Choroid plexus epithelial cell (primary cell): ENCODE results near the gene CLDN18.

Experiments used
- DNase-seq: peaks from one replicate; pipeline ENCODE4 v3.0.0-alpha.2; 2010; ENCODE audit warnings: low read depth
- H3K4me3 ChIP-seq: 2 replicates; pipeline ENCODE4 v1.5.1; 2011; ENCODE audit warnings: low read depth, mild to moderate bottlenecking, control low read depth, low read length, moderate library complexity
- TF ChIP-seq, protein P1 (sequence below): conservative IDR thresholded peaks from 2 replicates; pipeline ENCODE4 v1.5.1; 2011; ENCODE audit warnings: low read depth, mild to moderate bottlenecking, control low read depth, inconsistent platforms, low read length, moderate library complexity

The CLDN18 gene

DNA sequence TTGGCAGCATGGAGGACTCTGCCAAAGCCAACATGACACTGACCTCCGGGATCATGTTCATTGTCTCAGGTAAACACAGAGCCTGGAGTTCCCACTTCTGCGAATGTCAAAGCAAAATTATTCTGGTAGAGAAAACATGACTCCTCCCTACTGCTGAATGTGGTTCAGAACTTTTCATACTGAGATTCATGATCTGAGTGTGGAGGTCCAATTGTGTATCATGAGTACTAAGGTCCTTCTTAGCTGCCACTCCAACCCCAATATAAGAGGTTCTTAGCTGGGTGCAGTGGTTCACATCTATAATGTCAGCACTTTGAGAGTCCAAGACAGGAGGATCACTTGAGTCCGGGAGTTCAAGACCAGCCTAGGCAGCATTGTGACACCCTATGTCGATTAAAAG lies 13.8 kb downstream of the CLDN18 start:
- TF ChIP-seq, protein P1, sequence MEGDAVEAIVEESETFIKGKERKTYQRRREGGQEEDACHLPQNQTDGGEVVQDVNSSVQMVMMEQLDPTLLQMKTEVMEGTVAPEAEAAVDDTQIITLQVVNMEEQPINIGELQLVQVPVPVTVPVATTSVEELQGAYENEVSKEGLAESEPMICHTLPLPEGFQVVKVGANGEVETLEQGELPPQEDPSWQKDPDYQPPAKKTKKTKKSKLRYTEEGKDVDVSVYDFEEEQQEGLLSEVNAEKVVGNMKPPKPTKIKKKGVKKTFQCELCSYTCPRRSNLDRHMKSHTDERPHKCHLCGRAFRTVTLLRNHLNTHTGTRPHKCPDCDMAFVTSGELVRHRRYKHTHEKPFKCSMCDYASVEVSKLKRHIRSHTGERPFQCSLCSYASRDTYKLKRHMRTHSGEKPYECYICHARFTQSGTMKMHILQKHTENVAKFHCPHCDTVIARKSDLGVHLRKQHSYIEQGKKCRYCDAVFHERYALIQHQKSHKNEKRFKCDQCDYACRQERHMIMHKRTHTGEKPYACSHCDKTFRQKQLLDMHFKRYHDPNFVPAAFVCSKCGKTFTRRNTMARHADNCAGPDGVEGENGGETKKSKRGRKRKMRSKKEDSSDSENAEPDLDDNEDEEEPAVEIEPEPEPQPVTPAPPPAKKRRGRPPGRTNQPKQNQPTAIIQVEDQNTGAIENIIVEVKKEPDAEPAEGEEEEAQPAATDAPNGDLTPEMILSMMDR, result no peak
- DNase-seq, result no peak
- no peak overlapping the region for H3K4me3 ChIP-seq

DNA sequence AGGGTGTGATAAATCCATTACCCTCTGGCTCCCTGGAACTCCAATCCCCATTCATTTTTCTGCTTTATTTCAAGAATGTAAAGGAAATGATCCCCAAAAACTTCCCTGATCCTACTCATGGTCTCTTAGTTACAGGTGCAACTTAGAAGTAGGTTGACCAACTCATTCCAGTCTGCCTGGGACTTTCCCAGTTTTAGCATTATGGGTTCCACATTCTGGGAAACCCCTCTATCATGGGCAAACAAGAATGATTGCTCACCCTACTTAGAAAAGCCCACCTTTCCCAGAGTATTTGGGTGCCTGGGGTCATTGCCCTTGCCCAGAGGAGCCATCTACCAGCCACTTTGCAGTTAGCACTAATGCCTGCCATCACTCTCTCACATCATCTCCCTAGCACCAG lies 15.6 kb downstream of the CLDN18 start:
- no peak overlapping the region for H3K4me3 ChIP-seq
- DNase-seq, result no peak
- TF ChIP-seq, protein P1, result no peak

DNA sequence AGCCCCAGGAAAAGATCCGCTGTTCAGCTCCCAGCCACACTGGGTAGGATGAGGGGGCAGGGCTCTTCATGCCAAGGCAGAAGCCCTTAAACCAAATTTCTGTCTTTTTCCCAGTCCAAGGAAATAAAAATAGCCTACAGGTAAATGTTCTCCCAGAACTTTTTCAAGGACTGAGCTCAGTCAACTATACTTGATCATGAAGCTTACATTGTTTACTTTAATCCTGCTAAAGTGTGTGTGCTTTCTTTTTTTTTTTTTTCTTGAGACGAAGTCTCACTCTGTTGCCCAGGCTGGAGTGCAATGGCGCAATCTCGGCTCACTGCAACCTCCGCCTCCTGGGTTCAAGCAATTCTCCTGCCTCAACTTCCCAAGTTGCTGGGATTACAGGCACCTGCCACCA lies 17.9 kb downstream of the CLDN18 start:
- TF ChIP-seq, protein P1, result no peak
- no peak overlapping the region for H3K4me3 ChIP-seq
- DNase-seq, result no peak

DNA sequence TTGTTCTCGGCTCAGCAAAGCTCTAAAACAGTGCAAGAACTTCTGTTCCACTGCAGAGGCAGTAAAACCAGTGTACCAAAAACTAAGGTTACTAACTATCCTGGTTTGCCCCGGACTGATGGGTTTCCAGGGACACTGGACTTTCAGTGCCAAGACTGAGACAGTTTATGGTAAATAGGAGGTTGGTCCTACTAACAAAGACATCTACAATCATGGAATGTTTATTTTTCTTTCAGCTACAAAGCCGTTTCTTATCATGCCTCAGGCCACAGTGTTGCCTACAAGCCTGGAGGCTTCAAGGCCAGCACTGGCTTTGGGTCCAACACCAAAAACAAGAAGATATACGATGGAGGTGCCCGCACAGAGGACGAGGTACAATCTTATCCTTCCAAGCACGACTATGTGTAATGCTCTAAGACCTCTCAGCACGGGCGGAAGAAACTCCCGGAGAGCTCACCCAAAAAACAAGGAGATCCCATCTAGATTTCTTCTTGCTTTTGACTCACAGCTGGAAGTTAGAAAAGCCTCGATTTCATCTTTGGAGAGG lies 20.8 kb downstream of the CLDN18 start:
- no peak overlapping the region for H3K4me3 ChIP-seq
- DNase-seq, result no peak
- TF ChIP-seq, protein P1, result no peak

DNA sequence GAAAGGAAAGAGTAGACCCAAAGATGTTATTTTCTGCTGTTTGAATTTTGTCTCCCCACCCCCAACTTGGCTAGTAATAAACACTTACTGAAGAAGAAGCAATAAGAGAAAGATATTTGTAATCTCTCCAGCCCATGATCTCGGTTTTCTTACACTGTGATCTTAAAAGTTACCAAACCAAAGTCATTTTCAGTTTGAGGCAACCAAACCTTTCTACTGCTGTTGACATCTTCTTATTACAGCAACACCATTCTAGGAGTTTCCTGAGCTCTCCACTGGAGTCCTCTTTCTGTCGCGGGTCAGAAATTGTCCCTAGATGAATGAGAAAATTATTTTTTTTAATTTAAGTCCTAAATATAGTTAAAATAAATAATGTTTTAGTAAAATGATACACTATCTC lies 21.6 kb downstream of the CLDN18 start:
- TF ChIP-seq, protein P1, result no peak
- H3K4me3 ChIP-seq, result no peak overlapping the region
- DNase-seq, result no peak

DNA sequence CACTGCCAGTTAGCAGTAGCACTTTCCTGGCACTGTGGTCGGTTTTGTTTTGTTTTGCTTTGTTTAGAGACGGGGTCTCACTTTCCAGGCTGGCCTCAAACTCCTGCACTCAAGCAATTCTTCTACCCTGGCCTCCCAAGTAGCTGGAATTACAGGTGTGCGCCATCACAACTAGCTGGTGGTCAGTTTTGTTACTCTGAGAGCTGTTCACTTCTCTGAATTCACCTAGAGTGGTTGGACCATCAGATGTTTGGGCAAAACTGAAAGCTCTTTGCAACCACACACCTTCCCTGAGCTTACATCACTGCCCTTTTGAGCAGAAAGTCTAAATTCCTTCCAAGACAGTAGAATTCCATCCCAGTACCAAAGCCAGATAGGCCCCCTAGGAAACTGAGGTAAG lies 22.6 kb downstream of the CLDN18 start:
- H3K4me3 ChIP-seq, result no peak overlapping the region
- DNase-seq, result no peak
- TF ChIP-seq, protein P1, result no peak

DNA sequence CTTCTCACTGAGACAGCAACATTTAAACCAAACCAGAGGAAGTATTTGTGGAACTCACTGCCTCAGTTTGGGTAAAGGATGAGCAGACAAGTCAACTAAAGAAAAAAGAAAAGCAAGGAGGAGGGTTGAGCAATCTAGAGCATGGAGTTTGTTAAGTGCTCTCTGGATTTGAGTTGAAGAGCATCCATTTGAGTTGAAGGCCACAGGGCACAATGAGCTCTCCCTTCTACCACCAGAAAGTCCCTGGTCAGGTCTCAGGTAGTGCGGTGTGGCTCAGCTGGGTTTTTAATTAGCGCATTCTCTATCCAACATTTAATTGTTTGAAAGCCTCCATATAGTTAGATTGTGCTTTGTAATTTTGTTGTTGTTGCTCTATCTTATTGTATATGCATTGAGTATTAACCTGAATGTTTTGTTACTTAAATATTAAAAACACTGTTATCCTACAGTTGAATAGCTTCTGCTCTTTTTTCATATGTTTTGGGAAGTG lies 23.3 kb downstream of the CLDN18 start:
- no peak for DNase-seq
- TF ChIP-seq, protein P1, result no peak
- H3K4me3 ChIP-seq, result no peak overlapping the region
